ENCODE data around the gene DZIP3. TPM values are rescaled to one million over a fixed set of nuclear protein-coding genes. Genes with fewer than 3 reads are reported as not detected.

The DZIP3 gene
- total and polyA plus RNA-seq, 2 donors (not counting 1 experiment from before 2014, with no cell fraction given) = 6.8 to 11.1 TPM

GRCh38 chr3:108598375-108598774 lies 8.9 kb downstream of the DZIP3 start:
- ChIA-PET CTCF (interaction anchor here (1.9 kb wide), 1 partner anchor 8 kb away, joined by 8 read pairs; the partner anchor contains the start of genes CIP2A and DZIP3), POLR2A (interaction anchor here (0.5 to 1.5 kb wide), 2 partner anchors 9 to 92 kb away, joined by 3 to 6 read pairs; partner anchors contain the start of genes CIP2A and DZIP3)
- peaks cover 30% of the 10 kb centered on the region in 2 donors for H3K4me1 ChIP-seq (ENCODE audit: control insufficient read depth in 2 of 2, insufficient read depth in 2 of 2, low read length in 2 of 2)
- H3K4me1 Mint-ChIP-seq = peaks cover 35% of the 10 kb centered on the region
- no peak overlapping the region for H3K4me3 ChIP-seq (ENCODE audit: control extremely low read depth in 1 of 5, extremely low read depth in 1 of 5, insufficient read depth in 1 of 5, low read depth in 2 of 5, low read length in 4 of 5)
- ATAC-seq (ENCODE audit: low read depth) = no peak
- no peak overlapping the region for H3K4me3 Mint-ChIP-seq
- H3K27ac Mint-ChIP-seq = no peak overlapping the region
- H3K27me3 ChIP-seq (replicated peaks in 1 of 4; ENCODE audit: control extremely low read depth in 1 of 4, control insufficient read depth in 3 of 4, insufficient read depth in 4 of 4, low read length in 3 of 4) = no peaks in the 10 kb centered on the region
- no peak overlapping the region for H2AFZ ChIP-seq (ENCODE audit: insufficient read depth, low read depth, low read length, poor library complexity, severe bottlenecking)
- no peak overlapping the region for H3K9ac ChIP-seq (ENCODE audit: low read length)
- peaks cover 16% of the 10 kb centered on the region for H3K79me2 ChIP-seq (ENCODE audit: control insufficient read depth, insufficient read depth, low read length)
- no peak overlapping the region for H3K27ac ChIP-seq (ENCODE audit: low read length in 2 of 2)
- no peak for DNase-seq
- H3K4me2 ChIP-seq (replicated peaks; ENCODE audit: low read depth, low read length, poor library complexity, severe bottlenecking) = no peak overlapping the region
- intact Hi-C loops (cut with micrococcal nuclease) = loop anchor here (10.0 kb wide), 1 partner anchor 1164 kb away; no protein-coding TSS in a partner anchor
- TF ChIP-seq, protein P1, sequence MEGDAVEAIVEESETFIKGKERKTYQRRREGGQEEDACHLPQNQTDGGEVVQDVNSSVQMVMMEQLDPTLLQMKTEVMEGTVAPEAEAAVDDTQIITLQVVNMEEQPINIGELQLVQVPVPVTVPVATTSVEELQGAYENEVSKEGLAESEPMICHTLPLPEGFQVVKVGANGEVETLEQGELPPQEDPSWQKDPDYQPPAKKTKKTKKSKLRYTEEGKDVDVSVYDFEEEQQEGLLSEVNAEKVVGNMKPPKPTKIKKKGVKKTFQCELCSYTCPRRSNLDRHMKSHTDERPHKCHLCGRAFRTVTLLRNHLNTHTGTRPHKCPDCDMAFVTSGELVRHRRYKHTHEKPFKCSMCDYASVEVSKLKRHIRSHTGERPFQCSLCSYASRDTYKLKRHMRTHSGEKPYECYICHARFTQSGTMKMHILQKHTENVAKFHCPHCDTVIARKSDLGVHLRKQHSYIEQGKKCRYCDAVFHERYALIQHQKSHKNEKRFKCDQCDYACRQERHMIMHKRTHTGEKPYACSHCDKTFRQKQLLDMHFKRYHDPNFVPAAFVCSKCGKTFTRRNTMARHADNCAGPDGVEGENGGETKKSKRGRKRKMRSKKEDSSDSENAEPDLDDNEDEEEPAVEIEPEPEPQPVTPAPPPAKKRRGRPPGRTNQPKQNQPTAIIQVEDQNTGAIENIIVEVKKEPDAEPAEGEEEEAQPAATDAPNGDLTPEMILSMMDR (IDR thresholded peaks at IDR 0.05) = no peak
- no peak for TF ChIP-seq EZH2 (IDR thresholded peaks at IDR 0.05; ENCODE audit: borderline replicate concordance, insufficient read depth, low read depth, low read length, poor library complexity, severe bottlenecking)
- H3K27me3 Mint-ChIP-seq = no peaks in the 10 kb centered on the region
- H3K36me3 ChIP-seq (replicated peaks in 1 of 2; ENCODE audit: control extremely low read depth in 1 of 2, control insufficient read depth in 1 of 2, extremely low read depth in 1 of 2, insufficient read depth in 2 of 2, low read length in 1 of 2) = no peaks in the 10 kb centered on the region
- H3K9me3 Mint-ChIP-seq (ENCODE audit: insufficient read depth) = no peaks in the 10 kb centered on the region
- no peaks in the 10 kb centered on the region for H3K9me3 ChIP-seq (ENCODE audit: control extremely low read depth in 1 of 3, control insufficient read depth in 2 of 3, insufficient read depth in 1 of 3, low read length in 2 of 3)
- no CpG with 5 or more reads among the region's 5 CpGs for WGBS (ENCODE audit: insufficient coverage)
- no peaks in the 10 kb centered on the region for H4K20me1 ChIP-seq (ENCODE audit: control insufficient read depth, insufficient read depth, low read length, poor library complexity, severe bottlenecking)

DNA sequence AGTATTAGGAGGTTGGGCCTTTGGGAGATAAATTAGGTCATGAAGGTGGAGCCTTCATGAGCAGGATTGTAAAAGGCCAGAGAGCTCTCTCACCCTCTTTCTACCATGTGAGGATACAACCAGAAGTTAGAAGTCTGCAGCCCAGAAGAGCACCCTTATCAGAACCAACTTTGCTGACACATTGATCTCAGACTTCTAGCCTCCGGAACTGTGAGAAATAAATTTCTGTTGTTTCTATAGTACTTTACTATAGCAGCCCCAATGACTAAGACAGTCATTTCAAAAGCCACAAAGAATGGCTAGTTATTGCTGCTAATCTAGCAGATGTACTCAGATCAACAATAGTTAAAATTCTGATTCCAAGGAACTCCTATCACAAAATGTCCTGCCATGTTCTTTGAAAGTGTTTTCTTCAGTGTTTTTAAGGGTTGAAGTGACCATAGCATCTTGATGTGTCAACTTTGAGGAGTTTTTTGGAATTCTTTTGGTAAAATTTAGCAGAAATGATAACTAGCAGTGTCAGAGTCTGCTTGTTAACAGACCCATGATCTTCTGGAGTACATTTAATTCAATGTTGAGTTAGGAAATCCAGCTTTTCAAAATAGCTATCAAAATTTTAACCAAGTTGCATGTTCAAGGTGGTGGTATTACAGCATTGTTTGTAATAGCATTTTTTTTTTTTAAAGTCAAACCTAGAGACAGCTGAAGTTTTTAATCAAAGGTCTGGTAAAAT lies 10.3 kb downstream of the DZIP3 start:
- TF ChIP-seq, protein P1 (IDR thresholded peaks at IDR 0.05) = no peak
- TF ChIP-seq EZH2 (IDR thresholded peaks at IDR 0.05; ENCODE audit: borderline replicate concordance, insufficient read depth, low read depth, low read length, poor library complexity, severe bottlenecking) = no peak
- no peak for DNase-seq
- ChIA-PET CTCF (interaction anchor here (1.9 kb wide), 1 partner anchor 10 kb away, joined by 8 read pairs; the partner anchor contains the start of genes CIP2A and DZIP3), POLR2A (interaction anchor here (1.5 kb wide), 1 partner anchor 10 kb away, joined by 3 read pairs; the partner anchor contains the start of genes CIP2A and DZIP3)
- no peaks in the 10 kb centered on the region for H3K27me3 Mint-ChIP-seq
- H3K36me3 ChIP-seq (replicated peaks in 1 of 2; ENCODE audit: control extremely low read depth in 1 of 2, control insufficient read depth in 1 of 2, extremely low read depth in 1 of 2, insufficient read depth in 2 of 2, low read length in 1 of 2) = no peaks in the 10 kb centered on the region
- ATAC-seq (ENCODE audit: low read depth) = no peak
- H3K9ac ChIP-seq (ENCODE audit: low read length) = no peak overlapping the region
- H3K4me3 Mint-ChIP-seq = no peak overlapping the region
- H3K4me3 ChIP-seq (ENCODE audit: control extremely low read depth in 1 of 5, extremely low read depth in 1 of 5, insufficient read depth in 1 of 5, low read depth in 2 of 5, low read length in 4 of 5) = no peak overlapping the region
- H3K27me3 ChIP-seq (replicated peaks in 1 of 4; ENCODE audit: control extremely low read depth in 1 of 4, control insufficient read depth in 3 of 4, insufficient read depth in 4 of 4, low read length in 3 of 4) = no peaks in the 10 kb centered on the region
- no peaks in the 10 kb centered on the region for H3K9me3 ChIP-seq (ENCODE audit: control extremely low read depth in 1 of 3, control insufficient read depth in 2 of 3, insufficient read depth in 1 of 3, low read length in 2 of 3)
- WGBS (ENCODE audit: insufficient coverage) = no CpG with 5 or more reads among the region's 1 CpG
- H2AFZ ChIP-seq (ENCODE audit: insufficient read depth, low read depth, low read length, poor library complexity, severe bottlenecking) = no peak overlapping the region
- H4K20me1 ChIP-seq (ENCODE audit: control insufficient read depth, insufficient read depth, low read length, poor library complexity, severe bottlenecking) = no peaks in the 10 kb centered on the region
- no peak overlapping the region for H3K27ac ChIP-seq (ENCODE audit: low read length in 2 of 2)
- peaks cover 44% of the 10 kb centered on the region for H3K4me1 Mint-ChIP-seq
- H3K4me2 ChIP-seq (replicated peaks; ENCODE audit: low read depth, low read length, poor library complexity, severe bottlenecking) = no peak overlapping the region
- H3K4me1 ChIP-seq (ENCODE audit: control insufficient read depth in 2 of 2, insufficient read depth in 2 of 2, low read length in 2 of 2) = peaks cover 39% of the 10 kb centered on the region in 2 donors
- H3K27ac Mint-ChIP-seq = no peak overlapping the region
- H3K9me3 Mint-ChIP-seq (ENCODE audit: insufficient read depth) = no peaks in the 10 kb centered on the region
- intact Hi-C loops (cut with micrococcal nuclease) = loop anchor here (10.0 kb wide), 1 partner anchor 1165 kb away; no protein-coding TSS in a partner anchor
- peaks cover 15% of the 10 kb centered on the region for H3K79me2 ChIP-seq (ENCODE audit: control insufficient read depth, insufficient read depth, low read length)
